Measurements from ENCODE around the gene SPN.
"Not testable (repeated sequence)": the region's sequence is repeated elsewhere in the genome, so short reads cannot be mapped to it uniquely, and the experiment has no call there.

- TF ChIP-seq EZH2 (IDR thresholded peaks at IDR 0.05; ENCODE audit: insufficient read depth, poor library complexity, severe bottlenecking); EZH2phosphoT487 (IDR thresholded peaks at IDR 0.05; ENCODE audit: insufficient read depth, low read depth): not testable (repeated sequence)
These were observed 24.3 kb upstream of the SPN start for GRCh38 chr16:29638751-29639150.
